Aorta (tissue), 5 donors: Measurements from ENCODE around the gene TMEM40. TPM values are rescaled to one million over a fixed set of nuclear protein-coding genes. Genes with fewer than 3 reads are reported as not detected.
"Not testable (repeated sequence)": the region's sequence is repeated elsewhere in the genome, so short reads cannot be mapped to it uniquely, and the experiment has no call there.

Experiments
- ATAC-seq: fragments of 200-7000 bp; cut with Tn5 transposase; one replicate; pipeline ENCODE4 v1.9.1; 2022; ENCODE audit warnings: moderate library complexity; ENCODE audit not compliant: low FRiP score
- DNase-seq, 2 donors: peaks; one replicate each; pipeline ENCODE4 v3.0.0-alpha.2; 2020
- H3K27ac ChIP-seq, 2 donors: one replicate each; pipeline ENCODE4 v1.5.1; 2013; ENCODE audit warnings: low read length in 2 of 2, mild to moderate bottlenecking in 2 of 2, moderate library complexity in 2 of 2, control low read depth in 1 of 2, inconsistent platforms in 1 of 2, low read depth in 1 of 2
- H3K27me3 ChIP-seq, 2 donors: one replicate each; pipeline ENCODE4 v1.6.1; 2013; ENCODE audit warnings: control low read depth in 1 of 2, low read length in 1 of 2, mild to moderate bottlenecking in 1 of 2, moderate library complexity in 1 of 2; ENCODE audit not compliant: insufficient read depth in 2 of 2, control insufficient read depth in 1 of 2
- H3K36me3 ChIP-seq, 2 donors: one replicate each; pipeline ENCODE4 v1.6.1; 2013; ENCODE audit warnings: control low read depth in 1 of 2, low read length in 1 of 2, mild to moderate bottlenecking in 1 of 2; ENCODE audit not compliant: insufficient read depth in 2 of 2, control insufficient read depth in 1 of 2
- H3K4me1 ChIP-seq, 2 donors: one replicate each; pipeline ENCODE4 v1.6.1; 2013; ENCODE audit warnings: low read length in 2 of 2, control low read depth in 1 of 2, mild to moderate bottlenecking in 1 of 2, moderate library complexity in 1 of 2; ENCODE audit not compliant: insufficient read depth in 2 of 2, control insufficient read depth in 1 of 2
- H3K4me3 ChIP-seq, 2 donors: one replicate each; pipeline ENCODE4 v1.5.1; 2013; ENCODE audit warnings: low read length in 2 of 2, control low read depth in 1 of 2, mild to moderate bottlenecking in 1 of 2
- H3K9me3 ChIP-seq: one replicate; pipeline ENCODE4 v1.6.1; 2013; ENCODE audit warnings: mild to moderate bottlenecking, low read length; ENCODE audit not compliant: control insufficient read depth
- WGBS, 2 donors: extraction: QIAGEN DNeasy Blood & Tissue Kit; methylation state at CpG; one replicate each; pipeline ENCODE4 v1.1.7; 2013; 5-methylcytosine and 5-hydroxymethylcytosine counted together
- intact Hi-C, 2 donors: fragments of 100-400 bp; cut with DNase I; formaldehyde crosslinking; loops; one replicate each; pipeline versions ENCODE4 v1.14.2 to v1.15.0; 2022
- polyA plus RNA-seq, 2 donors: library from polyadenylated mRNA; stranded (reverse); fragments of 200-250 nt; gene quantifications; one replicate each; pipeline ENCODE4 v1.2.3, GENCODE V29; 2013
- total RNA-seq, 2 donors: library from RNA; stranded (reverse); fragmentation: NEBNext Ultra II Directional; extraction: Animal tissue kit (Norgen Biotek cat#: 25700); gene quantifications; one replicate each; pipeline ENCODE4 v1.2.1, GENCODE V29; 2021
- donor health status: healthy with polysubstance abuse.
- donor health status: Bipolar disorder and iron deficiency.
- donor health status: DM: no; HTN: no; CAD: no.
- donor health status: DM: no; HTN: no; CAD: no.
- donor health status: DM: yes; HTN: yes; CAD: no.

TMEM40 gene
- total and polyA plus RNA-seq, 4 donors, result 0.50 to 0.84 TPM; not detected in 2

DNA sequence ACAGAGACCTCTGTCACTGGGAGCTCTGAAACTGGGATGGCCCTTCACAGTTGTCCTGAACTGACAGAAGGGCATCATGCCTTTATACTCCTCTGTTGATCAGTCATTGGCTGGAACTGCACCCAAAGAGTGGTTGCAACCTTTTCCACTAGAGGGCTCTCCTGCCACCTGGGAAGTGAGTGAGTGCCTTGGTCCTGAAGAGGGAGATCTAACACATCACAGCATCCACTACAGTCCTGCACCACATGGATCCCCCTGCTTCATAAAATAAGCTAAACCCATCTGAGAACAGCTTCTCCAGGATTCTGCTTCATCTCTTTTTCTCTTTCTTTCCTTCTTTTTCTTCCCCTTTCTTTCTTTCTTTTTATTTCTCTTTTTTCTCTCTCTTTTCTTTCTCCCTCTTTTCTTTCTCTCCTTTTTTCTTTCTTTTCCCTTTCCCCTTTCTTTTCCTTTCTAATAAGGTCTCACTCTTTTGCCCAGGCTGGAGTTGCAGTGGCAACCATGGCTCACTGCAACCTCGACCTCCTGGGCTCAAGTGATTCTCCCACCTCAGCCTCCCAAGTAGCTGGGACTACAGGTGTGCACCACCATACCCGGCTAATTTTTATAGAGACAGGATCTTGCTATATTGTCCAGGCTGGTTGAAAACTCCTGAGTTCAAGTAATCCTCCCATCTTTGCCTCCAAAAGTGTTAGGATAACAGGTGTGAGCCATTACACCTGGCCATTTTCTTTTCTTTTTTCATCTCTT lies 52.4 kb downstream of the TMEM40 start:
- peak; percentile 82 for ATAC-seq
- H3K4me3 ChIP-seq, result no peak overlapping the region

GRCh38 chr3:12705981-12706380 lies 53.1 kb downstream of the TMEM40 start:
- no peaks in the 10 kb centered on the region for H3K27me3 ChIP-seq
- H3K36me3 ChIP-seq, result no peaks in the 10 kb centered on the region
- H3K4me3 ChIP-seq, result no peak overlapping the region
- no peak overlapping the region for H3K27ac ChIP-seq
- H3K4me1 ChIP-seq, result peaks cover 0 to 2% of the 10 kb centered on the region in 2 donors
- DNase-seq, result no peak
- WGBS, 2 donors, result 88% methylated on average over 1 of the region's 1 CpG
- intact Hi-C loops, result loop anchor here (5.0 to 10.0 kb wide), 4 partner anchors 44 to 571 kb away; partner anchors contain the start of genes MKRN2 (in 1 of the 2), RAF1 (in 1 of the 2) and RPL32 (in 1 of the 2)
- no peaks in the 10 kb centered on the region for H3K9me3 ChIP-seq
- no peak for ATAC-seq

More for the DNA sequence above, 52.4 kb downstream of the TMEM40 start:
- no peaks in the 10 kb centered on the region for H3K36me3 ChIP-seq
- H3K4me1 ChIP-seq, result peaks cover 0 to 2% of the 10 kb centered on the region in 2 donors
- DNase-seq, result peak in 1 of 2 donors; percentile 67
- WGBS, 2 donors, result 87 to 91% methylated on average over 2 of the region's 2 CpGs
- H3K27ac ChIP-seq, result no peak overlapping the region
- H3K9me3 ChIP-seq, result no peaks in the 10 kb centered on the region
- H3K27me3 ChIP-seq, result no peaks in the 10 kb centered on the region
- intact Hi-C loops, result loop anchor here (5.0 to 10.0 kb wide), 4 partner anchors 44 to 572 kb away; partner anchors contain the start of genes MKRN2 (in 1 of the 2), RAF1 (in 1 of the 2) and RPL32 (in 1 of the 2)

DNA sequence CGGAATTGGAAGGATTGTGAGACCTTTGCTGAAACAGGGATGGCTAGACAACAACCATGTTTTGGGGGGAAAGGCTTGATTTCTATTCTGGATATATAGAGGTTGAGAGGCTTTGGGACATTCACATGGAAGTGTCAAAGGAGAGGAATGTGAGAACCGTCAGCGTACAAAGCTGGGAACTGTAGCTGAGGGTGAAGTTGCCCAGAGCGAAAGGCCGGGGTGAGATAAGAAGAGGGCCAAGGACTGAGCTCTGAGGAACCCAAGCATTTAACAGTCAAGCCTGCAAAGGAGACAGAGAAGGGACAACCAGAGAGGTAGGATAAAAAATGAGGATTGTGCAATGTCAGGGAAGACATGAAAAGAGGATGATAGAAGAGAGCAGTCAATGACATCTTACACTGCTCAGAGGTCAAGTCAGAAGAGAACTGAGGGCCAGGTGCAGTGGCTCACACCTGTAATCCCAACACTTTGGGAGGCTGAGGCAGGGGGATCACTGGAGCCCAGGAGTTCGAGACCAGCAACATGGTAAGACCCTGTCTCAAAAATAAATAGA lies 53.6 kb downstream of the TMEM40 start:
- Histone ChIP-seq H3K36me3 (no peaks in the 10 kb centered on the region), H3K4me1 (peaks cover 0 to 2% of the 10 kb centered on the region in 2 donors), H3K27me3 (no peaks in the 10 kb centered on the region), H3K27ac (no peak overlapping the region), H3K4me3 (no peak overlapping the region), H3K9me3 (no peaks in the 10 kb centered on the region)
- ATAC-seq (no peak), DNase-seq (no peak)
- WGBS, 2 donors, result 84 to 91% methylated on average over 6 of the region's 6 CpGs
- intact Hi-C loops, result loop anchor here (5.0 to 10.0 kb wide), 4 partner anchors 43 to 571 kb away; partner anchors contain the start of genes MKRN2 (in 1 of the 2), RAF1 (in 1 of the 2) and RPL32 (in 1 of the 2)

GRCh38 chr3:12702501-12702900 lies 56.6 kb downstream of the TMEM40 start:
- Histone ChIP-seq H3K36me3 (no peaks in the 10 kb centered on the region), H3K4me1 (no peaks in the 10 kb centered on the region), H3K27me3 (no peaks in the 10 kb centered on the region), H3K4me3 (no peak overlapping the region), H3K9me3 (no peaks in the 10 kb centered on the region), H3K27ac (no peak overlapping the region)
- DNase-seq (no peak), ATAC-seq (no peak)
- WGBS, 2 donors, result 91 to 96% methylated on average over 3 of the region's 3 CpGs
- intact Hi-C loops, result loop anchor here in 1 of 2 donors (10.0 kb wide), 2 partner anchors 148 to 568 kb away; partner anchors contain the start of gene MKRN2

GRCh38 chr3:12701601-12702000 lies 57.5 kb downstream of the TMEM40 start:
- DNase-seq, H3K36me3 ChIP-seq, H3K27me3 ChIP-seq, H3K27ac ChIP-seq, H3K4me1 ChIP-seq, H3K9me3 ChIP-seq, ATAC-seq, H3K4me3 ChIP-seq: not testable (repeated sequence)
- 92 to 97% methylated on average over 7 to 10 of the region's 10 CpGs for WGBS, 2 donors
- intact Hi-C loops, result loop anchor here in 1 of 2 donors (10.0 kb wide), 2 partner anchors 147 to 567 kb away; partner anchors contain the start of gene MKRN2

DNA sequence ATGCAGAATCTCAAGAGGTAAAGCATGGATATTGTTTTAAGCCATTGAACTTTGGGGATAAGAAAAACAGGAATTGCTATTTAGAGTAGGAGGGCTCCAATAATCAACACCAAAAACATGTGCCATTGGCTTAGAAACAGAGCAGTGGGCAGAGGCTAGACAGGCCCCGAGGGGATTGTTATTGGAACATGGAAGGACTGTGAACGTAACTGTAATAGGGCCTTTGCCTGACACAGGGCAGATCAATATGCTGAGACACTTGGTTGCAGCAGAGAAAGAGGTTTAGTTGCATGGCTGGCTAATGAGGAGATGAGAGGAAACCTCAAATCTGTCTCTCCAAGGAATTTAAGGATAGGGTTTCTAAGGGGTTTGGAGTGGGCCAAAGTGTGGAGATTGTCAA lies 58.3 kb downstream of the TMEM40 start:
- DNase-seq, result no peak
- intact Hi-C loops, result loop anchor here in 1 of 2 donors (10.0 kb wide), 2 partner anchors 146 to 566 kb away; partner anchors contain the start of gene MKRN2
- Histone ChIP-seq H3K9me3 (no peaks in the 10 kb centered on the region), H3K4me1 (no peaks in the 10 kb centered on the region), H3K36me3 (no peaks in the 10 kb centered on the region), H3K4me3 (no peak overlapping the region), H3K27me3 (no peaks in the 10 kb centered on the region), H3K27ac (no peak overlapping the region)
- 86 to 89% methylated on average over 2 of the region's 2 CpGs for WGBS, 2 donors
- no peak for ATAC-seq

- Histone ChIP-seq H3K27ac (no peak overlapping the region), H3K27me3 (no peaks in the 10 kb centered on the region), H3K4me1 (no peaks in the 10 kb centered on the region), H3K36me3 (no peaks in the 10 kb centered on the region), H3K9me3 (no peaks in the 10 kb centered on the region), H3K4me3 (no peak overlapping the region)
- DNase-seq (no peak), ATAC-seq (no peak)
- intact Hi-C loops, result no loop called here
- WGBS, 2 donors, result 63 to 81% methylated on average over 2 of the region's 2 CpGs
Measured at GRCh38 chr3:12695916-12696315, 63.1 kb downstream of the TMEM40 start.

- ATAC-seq (no peak), DNase-seq (no peak)
- no peak overlapping the region for H3K4me3 ChIP-seq
- intact Hi-C loops, result no loop called here
- 73 to 74% methylated on average over 3 of the region's 3 CpGs for WGBS, 2 donors
- no peaks in the 10 kb centered on the region for H3K36me3 ChIP-seq
- H3K9me3 ChIP-seq, result no peaks in the 10 kb centered on the region
- H3K27me3 ChIP-seq, result no peaks in the 10 kb centered on the region
- H3K27ac ChIP-seq, result peak overlapping the region in 1 of 2 donors; percentile 28
- no peaks in the 10 kb centered on the region for H3K4me1 ChIP-seq
Measured at GRCh38 chr3:12695112-12695511, 63.9 kb downstream of the TMEM40 start.
